Peyer's patch (tissue), 4 donors: ENCODE results near the gene JMY. TPM values are rescaled to one million over a fixed set of nuclear protein-coding genes. Genes with fewer than 3 reads are reported as not detected.

Experiments used
- DNase-seq, 3 donors: peaks; one replicate each; pipeline ENCODE4 v3.0.0-alpha.2; 2017 to 2019
- H3K27ac ChIP-seq, 4 donors: fragments of 200-600 bp; sonication (generic); one replicate each; pipeline ENCODE4 v1.5.1; 2016 to 2019
- H3K27me3 ChIP-seq, 2 donors: fragments of 200-600 bp; sonication (generic); one replicate each; pipeline ENCODE4 v1.5.1; 2019
- H3K36me3 ChIP-seq, 3 donors: fragments of 200-600 bp; sonication (generic); one replicate each; pipeline ENCODE4 v1.5.1; 2016 to 2019
- H3K4me1 ChIP-seq, 4 donors: fragments of 200-600 bp; sonication (generic); one replicate each; pipeline ENCODE4 v1.5.1; 2016 to 2019
- H3K4me3 ChIP-seq, 4 donors: fragments of 200-600 bp; sonication (generic); 1 replicate in 3 of 4; 2 replicates in 1 of 4; pipeline ENCODE4 v1.5.1; 2016 to 2019; ENCODE audit warnings: mild to moderate bottlenecking in 1 of 4
- H3K9me3 ChIP-seq, 4 donors: fragments of 200-600 bp; sonication (generic); one replicate each; pipeline ENCODE4 v1.5.1; 2016 to 2019; ENCODE audit warnings: mild to moderate bottlenecking in 1 of 4
- POLR2A ChIP-seq, 2 donors: fragments of 450-650 bp; IDR thresholded peaks; one replicate each; pipeline ENCODE4 v1.5.1; 2017; ENCODE audit warnings: antibody characterized with exemption in 2 of 2, mild to moderate bottlenecking in 2 of 2, moderate library complexity in 2 of 2
- total RNA-seq, 4 donors: library from RNA; depleted of rRNA; stranded (reverse); fragments of >200 nt; gene quantifications; one replicate each; pipeline ENCODE4 v1.1.0, GENCODE V29; 2016
- TF ChIP-seq, protein P1 (sequence below), 6 experiments: fragments of 450-650 bp in 4 of 6; fragments of 200-600 bp in 2 of 6; sonication (generic) in 1 of 6; IDR thresholded peaks; one replicate each; pipeline ENCODE4 v1.5.1; 2017 to 2019; ENCODE audit warnings: antibody characterized with exemption in 6 of 6, mild to moderate bottlenecking in 3 of 6, moderate library complexity in 1 of 6

The JMY gene
- total RNA-seq, 4 donors from 2014 or later: 10.3 to 16.5 (median 12.3) TPM

DNA sequence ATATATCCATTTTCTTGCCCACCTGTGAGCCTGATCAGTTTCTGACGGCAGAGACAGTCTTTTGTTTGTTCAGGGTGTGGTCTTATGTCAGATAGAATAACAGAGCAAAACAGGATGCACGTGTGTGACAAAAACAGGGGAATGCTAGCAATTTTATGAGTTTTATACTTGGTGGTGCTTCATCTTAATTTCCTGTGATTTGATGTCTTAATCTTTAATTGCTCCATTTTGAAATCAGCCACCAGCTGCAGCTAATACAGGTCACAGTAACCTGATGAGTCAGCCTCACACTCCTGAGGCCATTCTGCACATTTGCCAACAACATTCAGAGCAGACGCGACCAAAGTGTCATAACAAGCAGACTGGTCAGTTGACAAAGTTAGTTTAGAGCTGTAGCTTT is 42.3 kb upstream of the JMY start:
- no peak for TF ChIP-seq POLR2A (IDR thresholded peaks at IDR 0.05)
- TF ChIP-seq, protein P1, sequence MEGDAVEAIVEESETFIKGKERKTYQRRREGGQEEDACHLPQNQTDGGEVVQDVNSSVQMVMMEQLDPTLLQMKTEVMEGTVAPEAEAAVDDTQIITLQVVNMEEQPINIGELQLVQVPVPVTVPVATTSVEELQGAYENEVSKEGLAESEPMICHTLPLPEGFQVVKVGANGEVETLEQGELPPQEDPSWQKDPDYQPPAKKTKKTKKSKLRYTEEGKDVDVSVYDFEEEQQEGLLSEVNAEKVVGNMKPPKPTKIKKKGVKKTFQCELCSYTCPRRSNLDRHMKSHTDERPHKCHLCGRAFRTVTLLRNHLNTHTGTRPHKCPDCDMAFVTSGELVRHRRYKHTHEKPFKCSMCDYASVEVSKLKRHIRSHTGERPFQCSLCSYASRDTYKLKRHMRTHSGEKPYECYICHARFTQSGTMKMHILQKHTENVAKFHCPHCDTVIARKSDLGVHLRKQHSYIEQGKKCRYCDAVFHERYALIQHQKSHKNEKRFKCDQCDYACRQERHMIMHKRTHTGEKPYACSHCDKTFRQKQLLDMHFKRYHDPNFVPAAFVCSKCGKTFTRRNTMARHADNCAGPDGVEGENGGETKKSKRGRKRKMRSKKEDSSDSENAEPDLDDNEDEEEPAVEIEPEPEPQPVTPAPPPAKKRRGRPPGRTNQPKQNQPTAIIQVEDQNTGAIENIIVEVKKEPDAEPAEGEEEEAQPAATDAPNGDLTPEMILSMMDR (IDR thresholded peaks at IDR 0.05): no peak
- no peak overlapping the region for H3K4me3 ChIP-seq
- H3K27me3 ChIP-seq: no peaks in the 10 kb centered on the region
- H3K36me3 ChIP-seq: no peaks in the 10 kb centered on the region
- no peak for DNase-seq
- no peaks in the 10 kb centered on the region for H3K4me1 ChIP-seq
- no peak overlapping the region for H3K27ac ChIP-seq
- H3K9me3 ChIP-seq: no peaks in the 10 kb centered on the region

GRCh38 chr5:79200573-79201183 is 35.3 kb upstream of the JMY start:
- H3K4me3 ChIP-seq: no peak overlapping the region
- H3K4me1 ChIP-seq: no peaks in the 10 kb centered on the region
- no peaks in the 10 kb centered on the region for H3K9me3 ChIP-seq
- no peak overlapping the region for H3K27ac ChIP-seq
- no peak for TF ChIP-seq POLR2A (IDR thresholded peaks at IDR 0.05)
- TF ChIP-seq, protein P1 (IDR thresholded peaks at IDR 0.05): no peak
- no peak for DNase-seq
- no peaks in the 10 kb centered on the region for H3K36me3 ChIP-seq
- H3K27me3 ChIP-seq: no peaks in the 10 kb centered on the region

- no peak for TF ChIP-seq POLR2A (IDR thresholded peaks at IDR 0.05)
- TF ChIP-seq, protein P1 (IDR thresholded peaks at IDR 0.05): no peak
- Histone ChIP-seq H3K36me3 (no peaks in the 10 kb centered on the region), H3K4me3 (no peak overlapping the region), H3K9me3 (no peaks in the 10 kb centered on the region), H3K27me3 (no peaks in the 10 kb centered on the region), H3K27ac (no peak overlapping the region), H3K4me1 (no peaks in the 10 kb centered on the region)
- no peak for DNase-seq
Measured at GRCh38 chr5:79201206-79201605, 34.7 kb upstream of the JMY start.

GRCh38 chr5:79202076-79202475 is 33.9 kb upstream of the JMY start:
- H3K27ac ChIP-seq: no peak overlapping the region
- TF ChIP-seq, protein P1 (IDR thresholded peaks at IDR 0.05): no peak
- no peak for TF ChIP-seq POLR2A (IDR thresholded peaks at IDR 0.05)
- no peak for DNase-seq
- H3K9me3 ChIP-seq: no peaks in the 10 kb centered on the region
- H3K4me3 ChIP-seq: no peak overlapping the region
- H3K36me3 ChIP-seq: no peaks in the 10 kb centered on the region
- no peaks in the 10 kb centered on the region for H3K27me3 ChIP-seq
- H3K4me1 ChIP-seq: no peaks in the 10 kb centered on the region

- no peaks in the 10 kb centered on the region for H3K36me3 ChIP-seq
- no peak overlapping the region for H3K27ac ChIP-seq
- no peaks in the 10 kb centered on the region for H3K4me1 ChIP-seq
- TF ChIP-seq, protein P1 (IDR thresholded peaks at IDR 0.05): no peak
- no peak for TF ChIP-seq POLR2A (IDR thresholded peaks at IDR 0.05)
- no peaks in the 10 kb centered on the region for H3K9me3 ChIP-seq
- no peaks in the 10 kb centered on the region for H3K27me3 ChIP-seq
- no peak overlapping the region for H3K4me3 ChIP-seq
- DNase-seq: no peak
Measured at GRCh38 chr5:79205965-79206364, 30.0 kb upstream of the JMY start.

- Histone ChIP-seq H3K4me1 (no peaks in the 10 kb centered on the region), H3K4me3 (no peak overlapping the region), H3K36me3 (no peaks in the 10 kb centered on the region), H3K27ac (no peak overlapping the region), H3K27me3 (no peaks in the 10 kb centered on the region), H3K9me3 (no peaks in the 10 kb centered on the region)
- TF ChIP-seq, protein P1 (IDR thresholded peaks at IDR 0.05): no peak
- TF ChIP-seq POLR2A (IDR thresholded peaks at IDR 0.05): no peak
- DNase-seq: no peak
Measured at GRCh38 chr5:79206541-79206940, 29.4 kb upstream of the JMY start.
